HPDE6-E6E7 (cell line): ENCODE data around the gene RAD1.
"Not testable (repeated sequence)": the region's sequence is repeated elsewhere in the genome, so short reads cannot be mapped to it uniquely, and the experiment has no call there.

ENCODE experiments used
- DNase-seq: peaks from one replicate; pipeline ENCODE4 v3.0.0; 2011; ENCODE audit warnings: missing footprints; ENCODE audit errors: extremely low spot score

RAD1 gene, protein sequence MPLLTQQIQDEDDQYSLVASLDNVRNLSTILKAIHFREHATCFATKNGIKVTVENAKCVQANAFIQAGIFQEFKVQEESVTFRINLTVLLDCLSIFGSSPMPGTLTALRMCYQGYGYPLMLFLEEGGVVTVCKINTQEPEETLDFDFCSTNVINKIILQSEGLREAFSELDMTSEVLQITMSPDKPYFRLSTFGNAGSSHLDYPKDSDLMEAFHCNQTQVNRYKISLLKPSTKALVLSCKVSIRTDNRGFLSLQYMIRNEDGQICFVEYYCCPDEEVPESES

DNA sequence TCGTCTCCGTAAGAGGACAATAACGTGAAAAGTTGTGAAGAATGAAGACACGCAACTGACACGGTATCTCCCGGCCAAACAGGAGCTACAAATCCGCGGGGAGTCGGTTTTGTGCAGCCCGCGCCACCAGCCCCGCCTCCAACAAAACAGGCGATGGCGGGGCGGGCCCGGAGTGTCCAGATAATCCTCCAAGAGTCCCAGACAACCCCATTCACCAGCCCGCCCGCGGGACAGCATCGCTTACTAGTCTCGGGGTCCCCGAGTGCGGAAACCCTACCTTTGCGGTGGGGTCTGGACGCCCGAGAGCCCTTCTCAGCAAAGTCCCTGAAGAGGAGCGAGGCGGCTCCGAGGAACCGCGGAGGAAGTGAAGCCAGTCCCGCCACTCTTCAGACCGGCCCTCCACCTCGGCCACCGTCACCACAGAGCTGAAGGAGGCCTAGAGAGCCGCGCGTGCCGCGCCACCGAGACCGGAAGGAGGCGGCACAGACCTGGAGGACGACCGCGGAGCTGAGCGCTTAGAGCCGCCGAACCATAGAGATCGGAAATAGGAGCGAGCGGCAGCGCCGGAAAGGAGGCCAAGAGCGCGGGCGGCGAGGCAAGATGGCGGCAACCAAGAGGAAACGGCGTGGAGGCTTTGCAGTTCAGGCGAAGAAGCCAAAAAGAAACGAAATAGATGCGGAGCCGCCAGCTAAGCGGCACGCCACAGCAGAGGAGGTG is at the start of gene RAD1, which contains the start of gene BRIX1:
TSS of gene RAD1 (minus strand) at position 366 of the 717 bp plus-strand sequence. CDS start 612 bp downstream, outside the sequence.
TSS of gene BRIX1 (plus strand) at position 573 of the 717 bp plus-strand sequence. CDS start at position 601, 28 bp downstream.
- peak; percentile 88 for DNase-seq

DNA sequence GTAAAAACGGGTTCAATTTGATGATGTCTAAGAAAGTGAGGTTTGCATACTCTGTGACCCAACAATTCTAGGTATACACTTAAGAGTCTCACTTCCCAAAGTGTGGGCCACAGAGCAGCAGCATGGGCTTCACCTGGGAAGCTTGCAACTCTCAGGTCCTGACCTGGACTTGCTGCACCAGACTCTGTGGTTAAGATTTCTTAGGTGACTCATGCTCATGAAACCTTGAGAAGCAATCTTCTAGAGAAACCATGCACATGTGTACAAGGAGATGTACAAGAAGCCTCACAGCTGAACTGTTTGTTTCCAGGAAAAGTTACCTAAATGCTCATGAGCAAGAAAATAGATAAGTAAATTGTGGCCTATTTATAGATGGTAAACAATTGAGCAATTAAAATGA is 44.0 kb upstream of the RAD1 start:
- peak; percentile 37 for DNase-seq

DNA sequence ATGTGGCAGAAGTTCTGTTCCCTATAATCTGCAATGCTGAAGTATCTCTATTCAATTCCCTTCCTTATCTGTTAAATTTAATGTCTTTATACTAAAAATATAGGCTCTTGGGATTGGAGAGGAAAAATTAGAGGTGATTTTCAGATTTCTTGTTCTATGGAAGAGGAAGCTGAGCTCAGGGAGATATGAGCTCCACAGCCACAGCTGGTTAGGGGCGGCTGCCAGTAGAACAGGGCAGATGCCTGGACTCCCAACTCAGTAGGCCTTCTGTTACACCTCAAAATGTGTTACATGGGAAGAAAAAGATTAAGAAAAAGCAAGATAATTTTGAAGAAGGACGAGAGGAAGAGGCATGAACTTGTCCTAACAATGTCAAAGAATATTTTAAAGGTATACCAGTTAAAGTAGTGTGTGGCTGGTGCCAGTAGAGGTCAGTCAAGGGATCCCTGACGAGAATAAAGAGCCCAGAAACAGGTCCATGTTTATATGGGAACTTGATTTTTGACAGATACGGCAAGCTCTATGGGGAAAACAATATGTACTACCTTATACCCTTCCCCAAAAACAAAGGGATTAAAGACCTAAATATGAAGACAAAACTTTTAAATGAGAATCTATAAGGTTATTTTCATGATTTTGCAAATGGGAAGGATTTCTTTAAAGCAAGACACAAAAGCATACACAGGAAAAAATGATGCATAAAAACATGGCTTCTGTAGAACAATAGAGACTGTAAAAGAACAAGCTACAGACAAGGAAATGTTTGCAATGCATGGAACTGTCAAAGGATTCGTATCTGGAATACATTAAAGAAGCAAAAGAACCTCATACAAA is 42.8 kb upstream of the RAD1 start:
- peak; percentile 28 for DNase-seq

DNA sequence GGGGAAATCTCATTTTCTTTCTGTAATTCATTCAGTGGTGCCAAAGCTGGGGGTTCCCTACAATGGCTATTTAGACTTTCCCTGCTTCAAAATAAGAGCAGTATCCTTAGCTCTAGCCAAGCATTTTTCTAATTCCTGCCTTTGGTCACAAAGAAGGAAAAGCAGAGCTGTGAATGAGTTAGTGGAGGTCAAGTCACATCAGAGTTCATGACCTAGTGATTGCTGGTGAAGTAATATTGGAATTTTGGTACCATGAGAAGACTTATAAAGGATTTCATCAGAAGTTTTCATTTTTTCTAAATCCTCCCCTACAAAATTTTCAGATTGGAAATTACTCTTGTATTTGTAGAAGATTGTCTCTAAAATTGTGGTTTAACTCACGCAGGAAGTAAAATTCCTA is 42.0 kb upstream of the RAD1 start:
- no peak for DNase-seq

DNA sequence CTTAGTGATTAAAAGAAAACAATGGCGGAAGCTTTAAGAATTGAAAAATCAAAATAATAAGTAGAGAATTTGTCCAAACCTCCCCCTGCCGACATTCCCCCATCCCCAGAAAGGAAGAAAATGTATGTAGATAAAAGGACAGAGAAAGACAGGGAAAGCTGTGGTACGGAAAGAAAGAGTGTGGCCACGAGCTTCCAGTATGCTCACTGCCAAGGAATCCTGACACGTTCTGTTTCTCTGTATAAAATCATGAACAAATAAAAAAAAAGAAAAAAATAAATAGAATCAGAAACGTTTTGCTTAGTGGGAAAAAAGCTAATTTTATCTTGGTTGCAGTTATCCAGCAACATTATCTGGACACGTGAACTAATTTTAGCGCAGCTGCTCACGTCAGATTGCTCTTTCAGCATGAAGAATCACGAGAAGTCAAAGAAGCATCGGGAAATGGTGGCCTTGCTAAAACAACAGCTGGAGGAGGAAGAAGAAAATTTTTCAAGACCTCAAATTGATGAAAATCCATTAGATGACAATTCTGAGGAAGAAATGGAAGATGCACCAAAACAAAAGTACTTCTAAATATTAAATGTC is 29.2 kb upstream of the RAD1 start:
- DNase-seq: no peak

DNA sequence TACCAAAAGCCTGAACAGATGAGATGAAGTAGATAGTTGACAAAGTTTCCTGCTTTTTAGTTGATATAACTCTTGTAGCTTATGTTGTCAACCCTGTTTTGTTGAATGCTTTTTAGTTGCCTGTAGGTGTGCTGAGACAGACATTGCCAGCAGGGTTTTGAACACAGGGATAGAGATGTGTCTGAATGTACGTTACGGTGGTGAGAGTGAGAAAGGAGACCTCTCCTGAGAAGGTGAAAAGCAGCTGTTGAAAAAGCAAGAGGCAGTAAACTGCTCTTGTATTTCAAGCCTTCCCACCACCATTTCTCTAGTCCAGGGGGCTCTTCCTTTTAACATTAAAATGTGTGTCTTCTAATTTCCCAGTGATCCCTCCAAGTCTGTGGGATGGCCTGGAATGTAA is 28.7 kb upstream of the RAD1 start:
- no peak for DNase-seq

DNA sequence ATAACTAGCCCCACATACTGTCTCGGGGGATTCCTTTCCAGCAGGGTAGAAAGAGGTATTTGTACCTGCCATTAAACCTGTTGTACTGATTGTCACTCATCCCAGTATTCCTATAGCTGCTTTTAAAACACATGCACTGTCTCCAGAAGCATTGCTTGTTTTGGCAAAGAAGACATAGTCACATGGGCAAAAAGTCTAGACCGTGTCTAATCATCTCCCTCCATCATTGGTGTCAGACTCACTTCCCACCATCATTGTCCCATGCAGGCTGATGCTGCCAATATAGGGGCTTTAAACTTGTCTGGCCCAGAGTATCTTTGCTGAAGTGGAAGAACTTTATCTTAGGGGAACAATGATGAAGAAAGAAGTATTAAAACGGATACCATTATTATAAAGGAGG is 26.6 kb upstream of the RAD1 start:
- DNase-seq: no peak

DNA sequence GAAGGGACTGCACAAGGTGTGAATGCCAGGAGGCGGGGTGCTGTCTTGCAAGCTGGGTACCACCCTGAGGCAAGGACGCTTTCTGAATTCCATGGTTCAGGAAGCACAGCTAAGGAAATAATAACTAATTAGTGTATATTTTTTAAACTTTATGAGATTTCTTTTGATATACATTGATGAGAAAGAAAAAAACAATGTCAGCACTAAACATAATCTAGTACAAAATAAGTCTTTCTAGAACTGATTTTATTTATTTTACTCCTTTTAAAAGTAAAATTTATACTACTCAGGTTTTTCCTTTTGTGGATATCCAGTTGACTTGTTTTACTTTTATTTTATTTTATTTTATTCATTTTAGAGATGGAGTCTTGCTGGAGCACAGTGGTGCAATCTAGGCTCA is 17.6 kb upstream of the RAD1 start:
- no peak for DNase-seq

DNA sequence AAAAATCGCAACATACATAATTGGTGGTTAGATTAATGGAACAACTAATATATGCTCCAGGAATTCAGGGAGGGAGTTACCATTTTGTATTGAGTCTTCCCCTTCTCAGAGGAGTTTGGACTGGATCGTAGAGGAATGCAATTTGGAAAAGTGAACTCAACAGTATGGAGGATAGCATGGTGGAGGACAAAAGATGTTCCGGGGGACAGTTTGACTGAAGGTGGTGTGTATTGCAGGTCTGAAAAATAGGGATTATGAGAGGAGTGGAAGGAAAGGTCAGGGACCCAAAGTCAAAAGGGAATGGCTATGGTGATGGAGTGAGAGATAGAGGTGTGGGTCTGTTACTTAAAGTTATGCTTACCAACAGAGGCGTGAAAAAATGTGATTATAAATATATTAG is 15.6 kb upstream of the RAD1 start:
- no peak for DNase-seq

DNA sequence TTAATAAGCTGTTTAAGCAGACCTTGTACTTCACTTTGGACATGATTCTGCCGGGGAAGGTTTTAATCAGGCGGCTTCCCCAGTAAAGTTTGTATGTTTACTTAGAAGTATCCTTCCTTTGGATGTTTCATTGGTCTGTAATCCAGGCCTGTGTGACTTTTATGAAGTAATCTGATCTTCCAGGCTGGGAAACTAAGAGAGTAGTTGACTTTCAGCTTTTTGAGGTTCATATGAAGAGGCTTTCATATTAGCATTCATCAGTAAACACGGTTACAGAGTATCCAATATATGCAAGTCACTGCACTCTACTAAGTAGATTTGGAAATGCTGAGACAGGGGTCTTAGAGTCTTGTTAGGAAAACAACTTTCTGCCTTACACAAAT is 15.1 kb upstream of the RAD1 start:
- DNase-seq: no peak

DNA sequence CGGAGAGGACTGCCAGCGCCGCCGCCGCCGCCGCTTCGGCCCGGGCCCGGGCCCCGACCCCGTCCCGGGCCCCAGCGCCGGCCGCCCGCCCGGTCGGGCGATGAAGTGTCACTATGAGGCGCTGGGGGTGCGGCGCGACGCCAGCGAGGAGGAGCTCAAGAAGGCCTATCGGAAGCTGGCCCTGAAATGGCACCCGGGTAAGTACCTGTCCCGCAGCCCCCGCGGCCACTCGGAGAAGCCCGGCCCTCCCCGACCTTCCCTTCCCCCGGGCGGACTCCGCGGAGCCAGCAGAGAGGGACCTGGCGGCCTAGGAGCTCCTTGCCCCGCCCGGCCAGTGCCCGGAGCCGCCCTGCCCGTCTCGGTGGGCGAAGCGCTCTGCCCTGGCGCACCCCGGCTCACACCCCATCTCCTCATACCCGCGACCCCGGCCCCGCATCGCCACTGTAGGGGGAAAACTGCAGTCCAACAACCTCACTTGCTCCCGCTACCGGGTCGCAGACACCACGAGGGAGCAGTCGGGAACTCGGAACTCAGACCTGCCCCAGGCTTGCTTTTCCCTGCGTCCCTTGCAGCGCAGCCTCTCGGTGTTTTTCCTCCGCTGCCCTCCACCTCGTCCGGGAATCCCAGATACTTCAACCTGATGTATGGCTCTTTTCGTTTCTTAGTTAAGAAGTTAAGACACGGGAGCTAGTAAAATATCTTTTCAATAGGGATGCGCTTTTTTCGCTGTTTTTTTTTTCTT is 14.6 kb upstream of the RAD1 start:
- peak; percentile 57 for DNase-seq

DNA sequence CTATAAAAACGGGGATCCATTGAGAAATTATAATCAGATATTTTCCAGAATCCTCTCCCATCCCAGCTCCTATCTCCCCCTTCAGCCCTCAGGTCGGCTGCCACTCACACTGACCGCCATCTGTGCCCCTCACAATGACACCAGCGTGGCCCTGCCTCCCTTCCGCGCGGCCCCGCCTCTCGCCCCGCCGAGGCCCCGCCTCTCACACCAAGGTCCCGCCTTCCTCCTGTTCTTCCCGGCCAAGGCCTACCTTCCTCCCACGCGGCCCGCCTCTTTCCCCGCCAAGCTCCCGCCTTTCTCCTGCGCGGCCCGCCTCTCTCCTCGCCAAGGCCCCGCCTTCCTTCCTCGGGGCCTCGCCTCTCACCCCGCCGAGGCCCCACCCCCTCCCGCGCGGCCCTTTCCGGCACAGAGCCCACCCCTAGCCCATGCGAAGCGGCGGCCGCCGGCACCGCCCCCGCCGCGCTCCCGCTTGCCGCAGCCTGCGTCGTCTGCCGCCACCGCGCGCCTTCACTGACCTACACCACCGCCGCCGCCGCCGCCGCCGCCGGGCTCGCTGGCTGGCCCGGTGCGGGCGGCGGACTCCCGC is 13.9 kb upstream of the RAD1 start, which contains the start of gene DNAJC21:
TSS of gene DNAJC21 (plus strand) at position 426 of the 586 bp plus-strand sequence. CDS start 261 bp downstream, outside the sequence.
- DNase-seq: peak; percentile 91

DNA sequence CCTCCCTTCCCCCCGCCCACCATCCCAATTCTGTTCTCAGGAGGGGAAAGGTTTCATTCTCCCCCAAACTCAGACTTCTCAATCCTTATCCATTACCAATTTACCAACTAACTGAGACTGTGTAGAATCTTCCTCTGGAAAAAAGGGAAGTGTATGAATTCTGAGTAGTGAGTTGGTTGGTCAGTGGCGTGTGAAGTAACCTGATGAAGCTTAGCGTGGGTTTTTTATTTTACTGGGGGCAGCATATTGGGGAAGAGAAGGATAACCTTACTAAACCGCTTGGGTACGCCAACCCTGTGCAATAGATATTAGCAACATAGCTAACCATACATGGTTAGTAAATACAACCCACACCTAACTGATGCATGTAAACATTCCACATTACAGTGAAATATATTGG is 13.0 kb upstream of the RAD1 start:
- DNase-seq: no peak

DNA sequence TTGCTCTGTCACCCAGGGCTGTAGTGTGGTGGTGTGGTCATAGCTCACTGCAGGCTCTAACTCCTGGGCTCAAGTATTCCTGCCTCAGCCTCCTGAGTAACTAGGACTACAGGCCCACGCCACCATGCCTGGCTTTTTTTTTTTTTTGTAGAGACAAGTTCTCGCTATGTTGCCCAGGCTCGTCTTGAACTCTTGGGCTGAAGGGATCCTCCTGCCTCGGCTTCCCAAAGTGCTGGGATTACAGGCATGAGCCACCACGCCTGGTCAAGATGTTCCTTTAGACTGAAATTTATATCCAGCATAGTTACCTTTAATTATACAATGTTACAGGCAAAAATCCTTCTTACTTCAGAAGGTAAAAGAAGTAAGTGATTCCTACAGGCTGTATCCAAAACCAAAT is 12.5 kb upstream of the RAD1 start:
- no peak for DNase-seq

DNA sequence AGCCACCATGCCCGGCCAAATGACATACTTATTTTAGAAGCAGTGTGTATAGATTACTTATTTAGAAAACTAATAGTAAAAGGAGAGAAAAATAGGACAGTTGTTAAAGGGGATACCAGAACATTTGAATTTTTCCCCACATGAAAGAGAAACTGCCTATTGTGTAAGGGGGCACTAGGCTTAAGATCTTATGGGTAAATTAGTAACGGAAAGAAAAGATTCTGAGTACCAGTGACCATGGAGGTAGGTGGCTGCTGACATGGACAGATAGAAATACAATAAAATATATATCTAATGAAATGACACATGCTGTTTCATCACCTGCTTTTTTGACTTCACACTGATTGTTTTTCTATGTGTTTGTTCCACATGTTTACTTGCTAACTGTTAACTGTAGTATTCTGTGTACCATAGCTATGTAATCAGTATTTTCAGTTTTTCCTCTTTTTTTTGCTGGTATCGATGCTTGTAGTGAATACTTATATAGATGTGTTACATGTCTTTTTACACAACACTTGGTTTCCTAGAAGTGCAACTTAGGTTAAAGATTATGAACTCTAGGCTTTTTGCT is 11.1 kb upstream of the RAD1 start:
- DNase-seq: no peak

DNA sequence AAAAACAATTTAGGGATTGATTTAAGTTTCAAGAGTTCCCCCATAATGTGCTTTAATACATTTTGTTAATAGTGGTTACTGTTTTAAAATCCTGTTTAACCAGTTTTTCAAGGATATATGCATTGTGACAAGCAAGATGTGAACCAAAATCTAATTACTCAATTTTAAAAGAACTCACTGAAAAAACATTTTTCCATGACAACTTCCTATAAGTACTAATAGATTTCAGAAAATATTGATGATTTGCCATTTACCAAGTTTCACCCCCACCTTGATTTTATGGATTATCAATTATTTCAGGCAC is 9.1 kb upstream of the RAD1 start:
- DNase-seq: no peak

DNA sequence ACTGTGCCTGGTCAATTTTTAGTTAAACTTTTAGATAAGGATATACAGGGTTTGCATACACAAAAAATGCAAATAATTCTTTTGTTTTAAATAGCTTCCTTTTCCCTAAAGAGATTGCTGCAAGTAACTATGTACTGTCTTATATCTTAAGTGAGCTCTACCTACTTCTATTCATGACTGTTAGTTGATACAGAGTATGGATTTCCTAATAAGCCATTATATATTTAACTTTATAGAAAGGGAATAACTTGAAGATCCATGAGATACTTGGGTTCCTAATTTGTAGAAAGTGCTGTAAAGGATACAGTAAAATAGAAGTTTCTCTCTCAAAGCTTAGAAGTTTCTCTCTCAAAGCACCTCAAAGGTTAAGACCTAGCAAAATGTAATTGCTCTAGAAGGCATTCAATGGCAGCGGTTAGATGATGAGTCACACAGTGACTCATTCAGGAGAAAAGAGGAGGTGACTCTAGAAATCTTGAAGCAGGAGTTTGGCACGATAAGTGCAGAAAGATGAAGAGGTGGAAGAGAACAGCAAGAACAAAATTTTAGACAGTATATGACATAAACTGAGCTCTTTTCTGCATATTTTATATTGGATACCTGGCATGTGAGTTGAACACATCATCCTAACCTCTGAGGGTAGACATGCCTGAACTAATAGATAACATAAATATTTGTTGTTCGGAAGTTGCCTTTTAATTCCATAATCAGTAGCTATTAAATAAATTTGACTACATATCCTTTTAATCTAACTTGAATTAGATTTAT is 8.6 kb upstream of the RAD1 start:
- peak; percentile 51 for DNase-seq

DNA sequence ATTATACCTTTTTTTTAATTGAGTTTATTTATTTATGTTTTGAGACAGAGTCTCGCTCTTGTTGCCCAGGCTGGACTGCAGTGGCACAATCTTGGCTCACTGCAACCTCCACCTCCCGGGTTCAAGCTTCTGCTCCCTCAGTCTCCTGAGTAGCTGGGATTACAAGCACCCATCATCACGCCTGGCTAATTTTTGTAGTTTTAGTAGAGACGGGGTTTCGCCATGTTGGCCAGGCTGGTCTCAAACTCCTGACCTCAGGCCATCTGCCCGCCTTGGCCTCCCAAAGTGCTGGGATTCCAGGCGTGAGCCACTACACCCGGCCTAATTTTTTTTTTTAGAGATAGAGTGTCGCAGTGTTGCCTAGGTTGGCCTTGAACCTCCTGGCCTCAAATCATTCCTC is 8.0 kb upstream of the RAD1 start:
- DNase-seq: not testable (repeated sequence)

DNA sequence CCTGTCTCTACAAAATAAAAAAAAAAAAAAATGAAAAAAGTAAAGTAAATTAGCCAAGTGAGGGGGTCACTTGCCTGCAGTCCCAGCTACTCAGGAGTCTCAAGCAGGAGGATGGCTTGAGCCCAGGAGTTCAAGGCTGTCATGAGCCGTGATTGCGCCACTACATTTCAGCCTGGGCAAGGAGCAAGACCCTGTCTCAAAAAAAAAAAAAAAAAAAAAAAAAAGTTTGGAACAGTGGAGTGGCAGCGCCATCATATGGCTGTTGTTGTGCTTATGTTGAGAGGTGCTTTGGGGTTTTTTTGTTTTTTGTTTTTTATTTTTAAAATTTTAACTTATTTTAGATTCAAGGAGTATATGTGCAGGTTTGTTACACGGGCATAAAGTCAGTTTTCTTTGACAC is 3.8 kb upstream of the RAD1 start:
- no peak for DNase-seq

DNA sequence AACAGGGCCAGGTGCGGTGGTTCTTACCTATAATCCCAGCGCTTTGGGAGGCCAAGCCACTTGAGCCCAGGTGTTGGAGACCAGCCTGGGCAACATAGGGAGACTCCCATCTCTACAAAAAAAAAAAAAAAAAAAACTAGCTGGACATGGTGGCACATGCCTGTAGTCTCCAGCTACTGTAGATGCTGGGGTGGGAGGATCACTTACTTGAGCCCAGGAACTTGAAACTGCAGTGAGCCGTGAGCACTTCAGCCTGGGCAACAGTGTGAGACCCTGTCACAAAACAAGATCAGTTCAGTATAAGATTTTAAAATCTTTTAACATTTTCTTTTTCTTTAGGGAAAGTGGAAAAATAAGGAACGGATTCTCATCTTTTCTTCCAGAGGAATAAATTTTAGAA is 2.7 kb upstream of the RAD1 start:
- DNase-seq: no peak
